Tibial nerve (tissue), 3 donors: Measurements from ENCODE around the gene KPNA4.

Experiments used
- CTCF ChIP-seq, 5 experiments: fragments of 200-600 bp in 3 of 5; fragments of 450-650 bp in 2 of 5; sonication (generic) in 3 of 5; IDR thresholded peaks; one replicate each; pipeline ENCODE4 v1.5.1; 2016 to 2019; ENCODE audit warnings: antibody characterized with exemption in 5 of 5, mild to moderate bottlenecking in 3 of 5, moderate library complexity in 2 of 5
- POLR2A ChIP-seq, 2 donors: fragments of 450-650 bp; IDR thresholded peaks; one replicate each; pipeline ENCODE4 v1.6.1; 2017; ENCODE audit warnings: antibody characterized with exemption in 2 of 2, mild to moderate bottlenecking in 2 of 2, moderate library complexity in 2 of 2

GRCh38 chr3:160475153-160475552 lies 90.2 kb downstream of the KPNA4 start:
- TF ChIP-seq POLR2A (IDR thresholded peaks at IDR 0.05) (no peak), CTCF (IDR thresholded peaks at IDR 0.05) (no peak)
